PC-3 (cell line): ENCODE measurements around the gene LUC7L.

ENCODE experiments used
- EZH2 ChIP-seq: fragments of 300-600 bp; sonication (generic); IDR thresholded peaks from one replicate; pipeline ENCODE4 v1.6.1; 2017; ENCODE audit warnings: antibody characterized with exemption, mild to moderate bottlenecking, low read length; ENCODE audit not compliant: unreplicated experiment
- TF ChIP-seq, protein P1 (sequence below): fragments of 300-600 bp; sonication (generic); conservative IDR thresholded peaks from 2 replicates; pipeline ENCODE4 v1.5.1; 2017; ENCODE audit warnings: antibody characterized with exemption, low read depth, mild to moderate bottlenecking, low read length

- TF ChIP-seq, protein P1, sequence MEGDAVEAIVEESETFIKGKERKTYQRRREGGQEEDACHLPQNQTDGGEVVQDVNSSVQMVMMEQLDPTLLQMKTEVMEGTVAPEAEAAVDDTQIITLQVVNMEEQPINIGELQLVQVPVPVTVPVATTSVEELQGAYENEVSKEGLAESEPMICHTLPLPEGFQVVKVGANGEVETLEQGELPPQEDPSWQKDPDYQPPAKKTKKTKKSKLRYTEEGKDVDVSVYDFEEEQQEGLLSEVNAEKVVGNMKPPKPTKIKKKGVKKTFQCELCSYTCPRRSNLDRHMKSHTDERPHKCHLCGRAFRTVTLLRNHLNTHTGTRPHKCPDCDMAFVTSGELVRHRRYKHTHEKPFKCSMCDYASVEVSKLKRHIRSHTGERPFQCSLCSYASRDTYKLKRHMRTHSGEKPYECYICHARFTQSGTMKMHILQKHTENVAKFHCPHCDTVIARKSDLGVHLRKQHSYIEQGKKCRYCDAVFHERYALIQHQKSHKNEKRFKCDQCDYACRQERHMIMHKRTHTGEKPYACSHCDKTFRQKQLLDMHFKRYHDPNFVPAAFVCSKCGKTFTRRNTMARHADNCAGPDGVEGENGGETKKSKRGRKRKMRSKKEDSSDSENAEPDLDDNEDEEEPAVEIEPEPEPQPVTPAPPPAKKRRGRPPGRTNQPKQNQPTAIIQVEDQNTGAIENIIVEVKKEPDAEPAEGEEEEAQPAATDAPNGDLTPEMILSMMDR: no peak
- no peak for TF ChIP-seq EZH2
Measured at GRCh38 chr16:254461-254860, 25.2 kb upstream of the LUC7L start.
